H1 (cell line): Measurements from ENCODE around the gene SNRNP40. TPM values are rescaled to one million over a fixed set of nuclear protein-coding genes. Genes with fewer than 3 reads are reported as not detected.

Experiments used
- polyA plus RNA-seq, 7 experiments: library from polyadenylated mRNA; depleted of rRNA in 3 of 7; stranded (reverse) in 5 of 7; unstranded in 2 of 7; fragments of >200 nt in 5 of 7; fragments of 200-250 nt in 2 of 7; gene quantifications; 1 replicate in 5 of 7; 2 replicates in 1 of 7; 4 replicates in 1 of 7; pipeline versions ENCODE4 v1.2.1 to v1.2.3, GENCODE V29; 2011 to 2013; ENCODE audit warnings: missing spikeins in 2 of 7, mixed read lengths in 2 of 7
- total RNA-seq: library from RNA; stranded (reverse); fragmentation: NEBNext Ultra II Directional; extraction: Animal tissue kit (Norgen Biotek cat#: 25700); gene quantifications from 2 replicates; pipeline ENCODE4 v1.2.1, GENCODE V29; 2021

SNRNP40 gene
- total and polyA plus RNA-seq, 2 of the 8 experiments (the other 6 are each of a cell fraction or from before 2014, with no cell fraction given): 97.4 to 113 TPM

Other genes with a start within 250 kb of the SNRNP40 start
- 169 and 177 TPM in 2 replicates for gene PUM1, start 231.1 kb downstream of the SNRNP40 start, total RNA-seq
- gene PUM1, start 231.1 kb downstream of the SNRNP40 start, polyA plus RNA-seq (2011; rRNA removed): 122 and 143 TPM in 2 replicates
- gene NKAIN1, start 56.9 kb downstream of the SNRNP40 start, total RNA-seq: 59.1 and 59.3 TPM in 2 replicates
- 66.9 and 117 TPM in 2 replicates for gene NKAIN1, start 56.9 kb downstream of the SNRNP40 start, polyA plus RNA-seq (2011; rRNA removed)
- 55.5 and 59.3 TPM in 2 replicates for gene ZCCHC17, start 244 bp upstream of the SNRNP40 start, total RNA-seq
- 31.9 and 51.6 TPM in 2 replicates for gene ZCCHC17, start 244 bp upstream of the SNRNP40 start, polyA plus RNA-seq (2011; rRNA removed)
- gene FABP3, start 76.3 kb upstream of the SNRNP40 start, total RNA-seq: 31.4 and 34.8 TPM in 2 replicates
- 29.5 and 43.9 TPM in 2 replicates for gene FABP3, start 76.3 kb upstream of the SNRNP40 start, polyA plus RNA-seq (2011; rRNA removed)
- gene SERINC2, start 116.4 kb upstream of the SNRNP40 start, total RNA-seq: 30.8 and 31.4 TPM in 2 replicates
- gene SERINC2, start 116.4 kb upstream of the SNRNP40 start, polyA plus RNA-seq (2011; rRNA removed): 60.0 and 97.0 TPM in 2 replicates